Urinary bladder (tissue), 4 donors: Measurements from ENCODE around the gene FAM118A. TPM values are rescaled to one million over a fixed set of nuclear protein-coding genes. Genes with fewer than 3 reads are reported as not detected.
"Not testable (repeated sequence)": the region's sequence is repeated elsewhere in the genome, so short reads cannot be mapped to it uniquely, and the experiment has no call there.

Experiments used
- DNase-seq: peaks from one replicate; pipeline ENCODE4 v3.0.0-alpha.2; 2015; ENCODE audit errors: extremely low spot score
- H3K27ac ChIP-seq: one replicate; pipeline ENCODE4 v1.5.1; 2013; ENCODE audit warnings: low read depth, mild to moderate bottlenecking, moderate library complexity
- H3K36me3 ChIP-seq: one replicate; pipeline ENCODE4 v1.6.1; 2013; ENCODE audit warnings: mild to moderate bottlenecking, moderate library complexity; ENCODE audit not compliant: insufficient read depth
- H3K4me1 ChIP-seq: one replicate; pipeline ENCODE4 v1.6.1; 2013; ENCODE audit warnings: mild to moderate bottlenecking, moderate library complexity; ENCODE audit not compliant: insufficient read depth
- H3K4me3 ChIP-seq: one replicate; pipeline ENCODE4 v1.5.1; 2013; ENCODE audit warnings: low read depth, low read length
- WGBS: extraction: QIAGEN DNeasy Blood & Tissue Kit; methylation state at CpG from one replicate; pipeline ENCODE4 v1.1.7; 2013; 5-methylcytosine and 5-hydroxymethylcytosine counted together
- polyA plus RNA-seq: library from polyadenylated mRNA; stranded (reverse); fragments of 200-250 nt; gene quantifications from one replicate; pipeline ENCODE4 v1.2.3, GENCODE V29; 2013
- total RNA-seq: library from RNA; depleted of rRNA; stranded (reverse); fragments of >200 nt; gene quantifications from one replicate; pipeline ENCODE4 v1.2.3, GENCODE V29; 2014
- donor health status: healthy with polysubstance abuse.
- donor health status: healthy.

The FAM118A gene
- total and polyA plus RNA-seq, 2 donors: 14.9 to 20.1 TPM

GRCh38 chr22:45358127-45358526 is 48.4 kb downstream of the FAM118A start:
- Histone ChIP-seq H3K27ac (no peak overlapping the region), H3K4me3 (no peak overlapping the region), H3K36me3 (no peaks in the 10 kb centered on the region), H3K4me1 (no peaks in the 10 kb centered on the region)
- WGBS: 96% methylated on average over 1 of the region's 1 CpG
- DNase-seq: no peak

- 68% methylated on average over 4 of the region's 4 CpGs for WGBS
- no peak overlapping the region for H3K27ac ChIP-seq
- no peaks in the 10 kb centered on the region for H3K36me3 ChIP-seq
- no peak overlapping the region for H3K4me3 ChIP-seq
- no peak for DNase-seq
- H3K4me1 ChIP-seq: no peaks in the 10 kb centered on the region
Observed at GRCh38 chr22:45359627-45360026, 49.9 kb downstream of the FAM118A start.

GRCh38 chr22:45366713-45367112 is 57.0 kb downstream of the FAM118A start:
- WGBS: 83% methylated on average over 3 of the region's 3 CpGs
- Histone ChIP-seq H3K4me3 (no peak overlapping the region), H3K4me1 (no peaks in the 10 kb centered on the region), H3K36me3 (no peaks in the 10 kb centered on the region), H3K27ac (no peak overlapping the region)
- no peak for DNase-seq

- not testable (repeated sequence) for H3K4me3 ChIP-seq, H3K36me3 ChIP-seq, H3K27ac ChIP-seq, DNase-seq, H3K4me1 ChIP-seq
- 87% methylated on average over 3 of the region's 3 CpGs for WGBS
Observed at GRCh38 chr22:45373592-45373991, 63.9 kb downstream of the FAM118A start.

GRCh38 chr22:45376009-45376408 is 66.3 kb downstream of the FAM118A start:
- no peak overlapping the region for H3K27ac ChIP-seq
- 89% methylated on average over 3 of the region's 3 CpGs for WGBS
- no peak for DNase-seq
- no peak overlapping the region for H3K4me3 ChIP-seq
- H3K36me3 ChIP-seq: no peaks in the 10 kb centered on the region
- no peaks in the 10 kb centered on the region for H3K4me1 ChIP-seq

GRCh38 chr22:45376703-45377102 is 67.0 kb downstream of the FAM118A start:
- Histone ChIP-seq H3K4me1 (no peaks in the 10 kb centered on the region), H3K4me3 (no peak overlapping the region), H3K27ac (no peak overlapping the region), H3K36me3 (no peaks in the 10 kb centered on the region)
- 58% methylated on average over 1 of the region's 1 CpG for WGBS
- no peak for DNase-seq

- Histone ChIP-seq H3K4me1 (no peaks in the 10 kb centered on the region), H3K36me3 (no peaks in the 10 kb centered on the region), H3K4me3 (no peak overlapping the region), H3K27ac (no peak overlapping the region)
- whole genome bisulfite sequencing: 92% methylated on average over 2 of the region's 2 CpGs
- no peak for DNase-seq
Observed at GRCh38 chr22:45381348-45381747, 71.6 kb downstream of the FAM118A start.

- H3K4me1 ChIP-seq: no peaks in the 10 kb centered on the region
- H3K36me3 ChIP-seq: no peaks in the 10 kb centered on the region
- no peak overlapping the region for H3K4me3 ChIP-seq
- H3K27ac ChIP-seq: no peak overlapping the region
- 81% methylated on average over 3 of the region's 3 CpGs for WGBS
- DNase-seq: no peak
Observed at GRCh38 chr22:45389546-45389945, 79.8 kb downstream of the FAM118A start.

Other genes with a start within 250 kb of the FAM118A start
- 44.3 TPM for gene NUP50, start 146.0 kb upstream of the FAM118A start, total RNA-seq
- gene NUP50, start 146.0 kb upstream of the FAM118A start, polyA plus RNA-seq: 17.6 TPM
- 22.9 TPM for gene KIAA0930, start 69.0 kb upstream of the FAM118A start, total RNA-seq
- gene KIAA0930, start 69.0 kb upstream of the FAM118A start, polyA plus RNA-seq: 58.7 TPM
- 88.9 TPM for gene UPK3A, start 25.0 kb upstream of the FAM118A start, total RNA-seq
- 15.4 TPM for gene UPK3A, start 25.0 kb upstream of the FAM118A start, polyA plus RNA-seq
- gene SMC1B, start 103.7 kb downstream of the FAM118A start, total RNA-seq: 0.16 TPM
- not detected for gene SMC1B, start 103.7 kb downstream of the FAM118A start, polyA plus RNA-seq
- 3.1 TPM for gene RIBC2, start 103.8 kb downstream of the FAM118A start, total RNA-seq
- 0.51 TPM for gene RIBC2, start 103.8 kb downstream of the FAM118A start, polyA plus RNA-seq
- gene FBLN1, start 192.9 kb downstream of the FAM118A start, total RNA-seq: 700 TPM
- gene FBLN1, start 192.9 kb downstream of the FAM118A start, polyA plus RNA-seq: 1,381 TPM